HCT116 (cell line): ENCODE results near the gene SERGEF. TPM values are rescaled to one million over a fixed set of nuclear protein-coding genes. Genes with fewer than 3 reads are reported as not detected.

Experiments
- ATAC-seq: fragments of 200-7000 bp; cut with Tn5 transposase; 2 replicates; pipeline ENCODE4 v1.9.1; 2020; ENCODE audit warnings: mild to moderate bottlenecking, moderate library complexity
- BruUV-seq: library from RNA; stranded (reverse); fragments of 400-500 nt; replicated peaks from 2 replicates; lab custom pipeline; 2021; lab: Mats Ljungman, UMichigan
- CTCF ChIA-PET: fragments of 300-600 bp; sonication (Branson Sonifier 250); formaldehyde crosslinking; loops from one replicate; lab custom pipeline; 2021; ENCODE audit warnings: antibody characterized with exemption; lab: Charles Lee
- POLR2A ChIA-PET: fragments of 300-600, 350-600 bp; sonication (Branson Sonifier 250); formaldehyde crosslinking; loops from one replicate; lab custom pipeline; 2021; ENCODE audit warnings: antibody characterized with exemption; lab: Charles Lee
- RAD21 ChIA-PET, 2 experiments: fragments of 300-600 bp; sonication (Branson Sonifier 250); formaldehyde crosslinking; loops; one replicate each; lab custom pipeline; 2023; ENCODE audit warnings: low total read pairs in 2 of 2; ENCODE audit not compliant: uncharacterized antibody in 2 of 2, unreplicated experiment in 2 of 2, low non-redundant PET in 1 of 2; lab: Charles Lee
- DNase-seq: peaks from one replicate; pipeline ENCODE4 v3.0.0-alpha.2; 2010; ENCODE audit warnings: low read depth, low spot score
- H2AFZ ChIP-seq: fragments of 200-600 bp; shearing (Covaris generic), sonication (generic); 2 replicates; pipeline ENCODE4 v1.6.1; 2017; ENCODE audit warnings: low read depth, mixed run types, mixed read lengths, antibody characterized with exemption, low read length; ENCODE audit not compliant: poor library complexity, severe bottlenecking
- H3K27ac ChIP-seq: 2 replicates; pipeline ENCODE4 v1.5.1; 2012; ENCODE audit warnings: low read depth, low read length
- H3K27me3 ChIP-seq: fragments of 200-600 bp; sonication (generic); 2 replicates; pipeline ENCODE4 v1.6.1; 2016; ENCODE audit warnings: mixed run types, low read length, mixed read lengths; ENCODE audit not compliant: insufficient read depth
- H3K36me3 ChIP-seq, 2 experiments: fragments of 200-500 bp in 1 of 2; fragments of 200-600 bp in 1 of 2; sonication (Bioruptor generic) in 1 of 2; sonication (generic) in 1 of 2; 2 replicates each; pipeline versions ENCODE4 v1.5.1 to v1.6.1; 2014 to 2016; ENCODE audit warnings: low read length in 2 of 2, inconsistent platforms in 1 of 2, mixed read lengths in 1 of 2, mixed run types in 1 of 2; ENCODE audit not compliant: insufficient read depth in 2 of 2, control insufficient read depth in 1 of 2
- H3K4me1 ChIP-seq, 2 experiments: fragments of 200-600 bp in 1 of 2; sonication (generic) in 1 of 2; 2 replicates each; pipeline versions ENCODE4 v1.5.1 to v1.6.1; 2012 to 2017; ENCODE audit warnings: low read length in 2 of 2, inconsistent platforms in 1 of 2, mild to moderate bottlenecking in 1 of 2, mixed read lengths in 1 of 2, mixed run types in 1 of 2, moderate library complexity in 1 of 2; ENCODE audit not compliant: insufficient read depth in 2 of 2, control insufficient read depth in 1 of 2
- H3K4me2 ChIP-seq: fragments of 200-600 bp; sonication (generic); 2 replicates; pipeline ENCODE4 v1.6.1; 2017; ENCODE audit warnings: mixed run types, low read length, mixed read lengths
- H3K4me3 ChIP-seq, 2 experiments: fragments of 200-600 bp in 1 of 2; sonication (generic) in 1 of 2; replicated peaks in 1 of 2; 2 replicates each; pipeline ENCODE4 v1.5.1; 2011 to 2016; ENCODE audit warnings: low read length in 2 of 2, control low read depth in 1 of 2, low read depth in 1 of 2, mild to moderate bottlenecking in 1 of 2, mixed read lengths in 1 of 2, mixed run types in 1 of 2
- H3K79me2 ChIP-seq: fragments of 200-600 bp; sonication (generic); 2 replicates; pipeline ENCODE4 v1.6.1; 2017; ENCODE audit warnings: mild to moderate bottlenecking, mixed run types, low read length, moderate library complexity, mixed read lengths; ENCODE audit not compliant: insufficient read depth
- H3K9ac ChIP-seq: fragments of 200-600 bp; sonication (generic); 2 replicates; pipeline ENCODE4 v1.6.1; 2016; ENCODE audit warnings: low read length, mixed read lengths
- H3K9me2 ChIP-seq: fragments of 200-600 bp; sonication (generic), shearing (Covaris generic); 2 replicates; pipeline ENCODE4 v1.6.1; 2017; ENCODE audit warnings: mixed run types, mild to moderate bottlenecking, moderate library complexity; ENCODE audit not compliant: insufficient read depth
- H3K9me3 ChIP-seq, 2 experiments: fragments of 200-500 bp in 1 of 2; fragments of 200-600 bp in 1 of 2; sonication (Bioruptor generic) in 1 of 2; sonication (generic) in 1 of 2; 2 replicates each; pipeline ENCODE4 v1.6.1; 2014 to 2017; ENCODE audit warnings: low read length in 2 of 2, mixed read lengths in 2 of 2, inconsistent platforms in 1 of 2, low read depth in 1 of 2, mild to moderate bottlenecking in 1 of 2, mixed run types in 1 of 2, moderate library complexity in 1 of 2; ENCODE audit not compliant: control insufficient read depth in 1 of 2, insufficient read depth in 1 of 2
- H4K20me1 ChIP-seq: fragments of 200-600 bp; sonication (generic), shearing (Covaris generic); 2 replicates; pipeline ENCODE4 v1.6.1; 2017; ENCODE audit warnings: mixed run types, mild to moderate bottlenecking, moderate library complexity; ENCODE audit not compliant: insufficient read depth
- ATF3 ChIP-seq: IDR thresholded peaks from 2 replicates; pipeline ENCODE4 v1.6.1; 2012
- CTCF ChIP-seq, 3 experiments: fragments of 200-600 bp in 1 of 3; sonication (generic) in 1 of 3; IDR thresholded peaks in 2 of 3; conservative IDR thresholded peaks in 1 of 3; 2 replicates each; pipeline ENCODE4 v1.5.1; 2012 to 2017; ENCODE audit warnings: low read depth in 2 of 3, low read length in 2 of 3, antibody characterized with exemption in 1 of 3, borderline replicate concordance in 1 of 3, control low read depth in 1 of 3, mild to moderate bottlenecking in 1 of 3, mixed read lengths in 1 of 3, mixed run types in 1 of 3, moderate library complexity in 1 of 3; ENCODE audit not compliant: insufficient read depth in 1 of 3
- FOSL1 ChIP-seq: IDR thresholded peaks from 2 replicates; pipeline ENCODE4 v1.6.1; 2012; ENCODE audit warnings: low read depth
- MAX ChIP-seq: IDR thresholded peaks from 2 replicates; pipeline ENCODE4 v1.6.1; 2012
- POLR2A ChIP-seq: IDR thresholded peaks from 2 replicates; pipeline ENCODE4 v1.7.0; 2011; ENCODE audit warnings: borderline replicate concordance; ENCODE audit not compliant: insufficient read depth, insufficient read length; ENCODE audit errors: extremely low read depth
- RAD21 ChIP-seq: IDR thresholded peaks from 2 replicates; pipeline ENCODE4 v1.6.1; 2012; ENCODE audit warnings: low read depth, mild to moderate bottlenecking
- SP1 ChIP-seq: IDR thresholded peaks from 2 replicates; pipeline ENCODE4 v1.6.1; 2012; ENCODE audit warnings: low read depth
- TCF7L2 ChIP-seq: IDR thresholded peaks from 2 replicates; pipeline ENCODE4 v1.7.0; 2011; ENCODE audit warnings: borderline replicate concordance, inconsistent platforms; ENCODE audit not compliant: insufficient read depth, insufficient read length; ENCODE audit errors: extremely low read depth
- intact Hi-C: fragments of 100-400 bp; cut with micrococcal nuclease; formaldehyde crosslinking; loops from 2 replicates; pipeline ENCODE4 v1.10.0; 2022
- total RNA-seq: library from RNA; stranded (reverse); gene quantifications from one replicate; pipeline ENCODE4 v1.2.1, GENCODE V29; 2021; ENCODE audit not compliant: unreplicated experiment

The SERGEF gene
- total RNA-seq, 1 experiment from 2014 or later, result 32.8 TPM

- Histone ChIP-seq H3K36me3 (no peaks in the 10 kb centered on the region), H3K4me3 (no peak overlapping the region), H3K79me2 (no peaks in the 10 kb centered on the region), H3K9me3 (no peaks in the 10 kb centered on the region), H4K20me1 (no peaks in the 10 kb centered on the region), H3K27me3 (no peaks in the 10 kb centered on the region), H3K4me2 (no peak overlapping the region), H3K27ac (no peak overlapping the region), H3K9me2 (no peaks in the 10 kb centered on the region), H2AFZ (no peak overlapping the region), H3K9ac (no peak overlapping the region), H3K4me1 (no peaks in the 10 kb centered on the region)
- no TSS peak for BruUV-seq
- intact Hi-C loops, result no loop called here
- ChIA-PET POLR2A (no interaction called here), RAD21 (no interaction called here), CTCF (interaction anchor here (1.0 kb wide), 1 partner anchor 110 kb away, joined by 3 read pairs; no protein-coding TSS in a partner anchor)
- ATAC-seq, result no peak
- TF ChIP-seq RAD21 (no peak), POLR2A (no peak), SP1 (no peak), MAX (no peak), ATF3 (no peak), FOSL1 (no peak), CTCF (IDR thresholded peaks at IDR 0.05 in 2 of 3, conservative IDR thresholded peaks at IDR 0.05 in 1 of 3; ENCODE audit: borderline replicate concordance in 1 of 3, insufficient read depth in 1 of 3, low read depth in 2 of 3, low read length in 2 of 3) (no peak), TCF7L2 (no peak)
- no peak for DNase-seq
Observed at GRCh38 chr11:17876827-17877226, 136.0 kb downstream of the SERGEF start.
